Subcutaneous adipose tissue (tissue), 4 donors: ENCODE data around the gene GTF2H4. TPM values are rescaled to one million over a fixed set of nuclear protein-coding genes. Genes with fewer than 3 reads are reported as not detected.

ENCODE experiments used
- CTCF ChIP-seq: fragments of 450-650 bp; IDR thresholded peaks from one replicate; pipeline ENCODE4 v1.5.1; 2016; ENCODE audit warnings: low read depth, mild to moderate bottlenecking, control low read depth, antibody characterized with exemption, moderate library complexity
- total RNA-seq, 4 donors: library from RNA; depleted of rRNA; stranded (reverse); fragments of >200 nt; gene quantifications; one replicate each; pipeline ENCODE4 v1.1.0, GENCODE V29; 2016

GTF2H4 gene
- total RNA-seq, 4 donors from 2014 or later: 7.3 to 19.2 (median 8.3) TPM

GRCh38 chr6:30940361-30940986 lies 32.5 kb downstream of the GTF2H4 start, which contains the start of gene MUCL3:
Gene MUCL3, plus strand, starts transcription at chr6:30940973. Its CDS starts 27 bp downstream, at chr6:30941000.
- no peak for TF ChIP-seq CTCF

GRCh38 chr6:30942338-30943060 lies 34.5 kb downstream of the GTF2H4 start:
- no peak for TF ChIP-seq CTCF

- no peak for TF ChIP-seq CTCF
Measured at GRCh38 chr6:30944051-30944450, 36.0 kb downstream of the GTF2H4 start.

GRCh38 chr6:30945281-30945680 lies 37.3 kb downstream of the GTF2H4 start:
- TF ChIP-seq CTCF: no peak

GRCh38 chr6:30947231-30947630 lies 39.2 kb downstream of the GTF2H4 start:
- TF ChIP-seq CTCF: no peak

- TF ChIP-seq CTCF: no peak
Measured at GRCh38 chr6:30948811-30949210, 40.8 kb downstream of the GTF2H4 start.

- no peak for TF ChIP-seq CTCF
Measured at GRCh38 chr6:30951907-30952469, 44.0 kb downstream of the GTF2H4 start.
